ENCODE data around the gene TUBD1. TPM values are rescaled to one million over a fixed set of nuclear protein-coding genes. Genes with fewer than 3 reads are reported as not detected.

Gene TUBD1
- total and polyA plus RNA-seq, 4 donors, result 2.1 to 12.7 (median 6.0) TPM

DNA sequence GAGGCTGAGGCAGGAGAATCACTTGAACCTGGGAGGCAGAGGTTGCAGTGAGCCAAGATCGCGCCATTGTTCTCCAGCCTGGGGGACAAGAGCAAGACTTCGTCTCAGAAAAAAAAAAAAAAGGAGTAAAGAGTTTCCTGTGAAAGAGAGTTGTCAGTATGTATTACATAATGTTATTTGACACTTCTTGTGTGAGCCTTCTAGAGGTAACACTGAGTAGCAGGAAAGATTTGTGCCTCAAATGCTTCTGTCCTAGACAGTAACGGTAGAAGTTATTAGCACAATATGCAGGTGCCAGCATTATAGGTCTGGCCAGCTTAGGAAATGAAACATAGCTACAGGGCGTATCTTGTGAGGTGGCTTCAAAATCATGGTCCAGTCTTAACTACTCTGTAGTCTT is 6.4 kb upstream of the TUBD1 start:
- TF ChIP-seq FOXA2 (IDR thresholded peaks at IDR 0.05) (no peak), SP1 (IDR thresholded peaks at IDR 0.05) (no peak), HNF4A (conservative IDR thresholded peaks at IDR 0.05) (no peak), MAX (IDR thresholded peaks at IDR 0.05) (no peak), NR2F2 (IDR thresholded peaks at IDR 0.05) (no peak), FOXA1 (IDR thresholded peaks at IDR 0.05) (no peak), TAF1 (conservative IDR thresholded peaks at IDR 0.05) (no peak), YY1 (IDR thresholded peaks at IDR 0.05) (no peak), JUND (IDR thresholded peaks at IDR 0.05) (no peak), RAD21 (IDR thresholded peaks at IDR 0.05) (no peak), GABPA (IDR thresholded peaks at IDR 0.05 in 1 of 2, conservative IDR thresholded peaks at IDR 0.05 in 1 of 2) (no peak)
- TF ChIP-seq, protein P1, sequence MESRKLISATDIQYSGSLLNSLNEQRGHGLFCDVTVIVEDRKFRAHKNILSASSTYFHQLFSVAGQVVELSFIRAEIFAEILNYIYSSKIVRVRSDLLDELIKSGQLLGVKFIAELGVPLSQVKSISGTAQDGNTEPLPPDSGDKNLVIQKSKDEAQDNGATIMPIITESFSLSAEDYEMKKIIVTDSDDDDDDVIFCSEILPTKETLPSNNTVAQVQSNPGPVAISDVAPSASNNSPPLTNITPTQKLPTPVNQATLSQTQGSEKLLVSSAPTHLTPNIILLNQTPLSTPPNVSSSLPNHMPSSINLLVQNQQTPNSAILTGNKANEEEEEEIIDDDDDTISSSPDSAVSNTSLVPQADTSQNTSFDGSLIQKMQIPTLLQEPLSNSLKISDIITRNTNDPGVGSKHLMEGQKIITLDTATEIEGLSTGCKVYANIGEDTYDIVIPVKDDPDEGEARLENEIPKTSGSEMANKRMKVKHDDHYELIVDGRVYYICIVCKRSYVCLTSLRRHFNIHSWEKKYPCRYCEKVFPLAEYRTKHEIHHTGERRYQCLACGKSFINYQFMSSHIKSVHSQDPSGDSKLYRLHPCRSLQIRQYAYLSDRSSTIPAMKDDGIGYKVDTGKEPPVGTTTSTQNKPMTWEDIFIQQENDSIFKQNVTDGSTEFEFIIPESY (IDR thresholded peaks at IDR 0.05), result no peak
- TF ChIP-seq, protein P2, sequence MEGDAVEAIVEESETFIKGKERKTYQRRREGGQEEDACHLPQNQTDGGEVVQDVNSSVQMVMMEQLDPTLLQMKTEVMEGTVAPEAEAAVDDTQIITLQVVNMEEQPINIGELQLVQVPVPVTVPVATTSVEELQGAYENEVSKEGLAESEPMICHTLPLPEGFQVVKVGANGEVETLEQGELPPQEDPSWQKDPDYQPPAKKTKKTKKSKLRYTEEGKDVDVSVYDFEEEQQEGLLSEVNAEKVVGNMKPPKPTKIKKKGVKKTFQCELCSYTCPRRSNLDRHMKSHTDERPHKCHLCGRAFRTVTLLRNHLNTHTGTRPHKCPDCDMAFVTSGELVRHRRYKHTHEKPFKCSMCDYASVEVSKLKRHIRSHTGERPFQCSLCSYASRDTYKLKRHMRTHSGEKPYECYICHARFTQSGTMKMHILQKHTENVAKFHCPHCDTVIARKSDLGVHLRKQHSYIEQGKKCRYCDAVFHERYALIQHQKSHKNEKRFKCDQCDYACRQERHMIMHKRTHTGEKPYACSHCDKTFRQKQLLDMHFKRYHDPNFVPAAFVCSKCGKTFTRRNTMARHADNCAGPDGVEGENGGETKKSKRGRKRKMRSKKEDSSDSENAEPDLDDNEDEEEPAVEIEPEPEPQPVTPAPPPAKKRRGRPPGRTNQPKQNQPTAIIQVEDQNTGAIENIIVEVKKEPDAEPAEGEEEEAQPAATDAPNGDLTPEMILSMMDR (IDR thresholded peaks at IDR 0.05; ENCODE audit: low read depth, low read length, missing input control), result no peak
- TF ChIP-seq, protein P3, sequence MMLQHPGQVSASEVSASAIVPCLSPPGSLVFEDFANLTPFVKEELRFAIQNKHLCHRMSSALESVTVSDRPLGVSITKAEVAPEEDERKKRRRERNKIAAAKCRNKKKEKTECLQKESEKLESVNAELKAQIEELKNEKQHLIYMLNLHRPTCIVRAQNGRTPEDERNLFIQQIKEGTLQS (IDR thresholded peaks at IDR 0.05), result no peak
- Histone ChIP-seq H3K4me1 (ENCODE audit: control insufficient read depth in 4 of 4, insufficient read depth in 4 of 4, low read length in 3 of 4) (peaks cover 3 to 7% (median 5%) of the 10 kb centered on the region in 4 donors), H3K36me3 (ENCODE audit: control insufficient read depth in 4 of 4, insufficient read depth in 3 of 4, low read depth in 1 of 4, low read length in 3 of 4) (peaks cover 0 to 2% (median 0%) of the 10 kb centered on the region in 4 donors), H3K4me3 (ENCODE audit: low read depth in 1 of 3, low read length in 3 of 3) (no peak overlapping the region), H3K27me3 (ENCODE audit: control insufficient read depth in 4 of 4, insufficient read depth in 4 of 4, low read length in 3 of 4) (no peaks in the 10 kb centered on the region), H3K9me3 (ENCODE audit: control insufficient read depth in 4 of 4, low read length in 3 of 4) (no peaks in the 10 kb centered on the region), H3K27ac (ENCODE audit: low read depth in 1 of 2, low read length in 2 of 2) (no peak overlapping the region), H3K9ac (ENCODE audit: low read depth in 1 of 2, low read length in 2 of 2) (no peak overlapping the region)
- WGBS, result 74% methylated on average over 5 of the region's 5 CpGs
- DNase-seq (ENCODE audit: low spot score), result no peak

- Histone ChIP-seq H3K27ac (ENCODE audit: low read depth in 1 of 2, low read length in 2 of 2) (no peak overlapping the region), H3K9me3 (ENCODE audit: control insufficient read depth in 4 of 4, low read length in 3 of 4) (no peaks in the 10 kb centered on the region), H3K27me3 (ENCODE audit: control insufficient read depth in 4 of 4, insufficient read depth in 4 of 4, low read length in 3 of 4) (no peaks in the 10 kb centered on the region), H3K9ac (ENCODE audit: low read depth in 1 of 2, low read length in 2 of 2) (no peak overlapping the region), H3K36me3 (ENCODE audit: control insufficient read depth in 4 of 4, insufficient read depth in 3 of 4, low read depth in 1 of 4, low read length in 3 of 4) (no peaks in the 10 kb centered on the region), H3K4me3 (ENCODE audit: low read depth in 1 of 3, low read length in 3 of 3) (no peak overlapping the region), H3K4me1 (ENCODE audit: control insufficient read depth in 4 of 4, insufficient read depth in 4 of 4, low read length in 3 of 4) (peaks cover 4 to 13% (median 10%) of the 10 kb centered on the region in 4 donors)
- no peak for DNase-seq (ENCODE audit: low spot score)
- 87% methylated on average over 4 of the region's 4 CpGs for WGBS
- TF ChIP-seq NR2F2 (IDR thresholded peaks at IDR 0.05), result no peak
- no peak for TF ChIP-seq EGR1 (IDR thresholded peaks at IDR 0.05; ENCODE audit: low read depth in 2 of 2)
- no peak for TF ChIP-seq HNF4A (conservative IDR thresholded peaks at IDR 0.05)
- TF ChIP-seq FOXA2 (IDR thresholded peaks at IDR 0.05), result no peak
- TF ChIP-seq, protein P3 (IDR thresholded peaks at IDR 0.05), result no peak
- no peak for TF ChIP-seq FOXA1 (IDR thresholded peaks at IDR 0.05)
- TF ChIP-seq TAF1 (conservative IDR thresholded peaks at IDR 0.05), result no peak
- TF ChIP-seq HNF4G (IDR thresholded peaks at IDR 0.05), result no peak
These were observed 4.3 kb upstream of the TUBD1 start for GRCh38 chr17:59897090-59897489.

Measured in liver (tissue), 9 donors.